ENCODE measurements around the gene LRR1.
"Not testable (repeated sequence)": the region's sequence is repeated elsewhere in the genome, so short reads cannot be mapped to it uniquely, and the experiment has no call there.

Gene LRR1, protein sequence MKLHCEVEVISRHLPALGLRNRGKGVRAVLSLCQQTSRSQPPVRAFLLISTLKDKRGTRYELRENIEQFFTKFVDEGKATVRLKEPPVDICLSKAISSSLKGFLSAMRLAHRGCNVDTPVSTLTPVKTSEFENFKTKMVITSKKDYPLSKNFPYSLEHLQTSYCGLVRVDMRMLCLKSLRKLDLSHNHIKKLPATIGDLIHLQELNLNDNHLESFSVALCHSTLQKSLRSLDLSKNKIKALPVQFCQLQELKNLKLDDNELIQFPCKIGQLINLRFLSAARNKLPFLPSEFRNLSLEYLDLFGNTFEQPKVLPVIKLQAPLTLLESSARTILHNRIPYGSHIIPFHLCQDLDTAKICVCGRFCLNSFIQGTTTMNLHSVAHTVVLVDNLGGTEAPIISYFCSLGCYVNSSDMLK

DNA sequence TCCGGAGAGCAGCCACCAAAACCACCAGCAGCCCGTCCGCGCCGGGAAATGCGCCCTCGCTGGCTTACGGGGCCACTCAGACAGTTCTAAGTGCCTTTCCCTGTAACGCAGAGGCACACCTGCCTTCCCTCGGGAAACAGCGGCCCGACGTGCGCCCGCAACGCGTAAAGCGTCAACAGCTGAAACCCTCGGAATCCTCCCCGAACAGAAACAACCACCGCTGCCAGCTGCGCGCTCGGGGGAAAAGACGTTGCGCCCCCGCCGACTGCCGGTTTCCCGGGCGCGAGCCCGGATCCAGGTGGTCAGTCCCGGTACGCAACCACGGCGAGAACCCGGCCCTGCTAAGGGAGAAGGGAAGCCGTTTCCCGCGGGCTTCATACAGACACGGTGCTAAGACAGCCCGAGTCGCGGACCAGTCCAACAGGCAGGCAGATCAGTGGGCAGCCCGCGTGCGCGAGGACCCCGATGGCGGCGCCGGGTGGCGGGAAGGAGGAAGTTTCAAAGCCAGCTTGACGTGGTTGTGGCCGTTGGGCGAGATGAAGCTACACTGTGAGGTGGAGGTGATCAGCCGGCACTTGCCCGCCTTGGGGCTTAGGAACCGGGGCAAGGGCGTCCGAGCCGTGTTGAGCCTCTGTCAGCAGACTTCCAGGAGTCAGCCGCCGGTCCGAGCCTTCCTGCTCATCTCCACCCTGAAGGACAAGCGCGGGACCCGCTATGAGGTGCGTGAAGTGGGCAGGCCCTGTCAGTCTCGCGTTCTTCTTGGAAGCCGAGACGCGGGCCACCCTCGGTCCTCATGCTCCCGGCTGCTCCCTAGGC lies at the start of gene LRR1:
Gene LRR1 (plus strand): TSS at position 456 of the 816 bp plus-strand sequence. CDS start 81 bp downstream, at position 537.
- peak in 57 of 58 donors; percentile 35 to 83 (median 69) for DNase-seq

DNA sequence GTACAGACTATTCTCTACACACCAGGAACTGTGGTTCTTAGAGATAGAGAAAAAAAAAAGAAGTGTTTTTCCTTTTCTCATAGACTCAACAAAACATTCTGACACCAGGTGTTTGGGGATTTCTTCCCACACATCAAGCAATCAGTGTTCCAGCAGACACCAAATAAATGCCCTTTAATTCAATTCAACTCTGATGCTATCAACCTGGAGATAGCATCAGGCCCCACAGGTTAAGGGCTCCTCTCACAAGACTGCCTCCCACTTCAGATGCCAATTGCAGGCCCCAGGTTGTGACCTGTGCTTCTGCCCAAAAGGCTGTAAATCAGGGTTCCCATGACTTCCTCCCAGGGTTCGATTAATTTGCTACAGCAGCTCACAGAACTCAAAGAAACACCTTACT lies 49.3 kb upstream of the LRR1 start:
- DNase-seq = no peak

GRCh38 chr14:49549881-49550280 lies 48.9 kb upstream of the LRR1 start:
- no peak for DNase-seq

- no peak for DNase-seq
These were observed 48.2 kb upstream of the LRR1 start for GRCh38 chr14:49550286-49551184.

- no peak for DNase-seq
These were observed 47.2 kb upstream of the LRR1 start for GRCh38 chr14:49551569-49551968.

DNA sequence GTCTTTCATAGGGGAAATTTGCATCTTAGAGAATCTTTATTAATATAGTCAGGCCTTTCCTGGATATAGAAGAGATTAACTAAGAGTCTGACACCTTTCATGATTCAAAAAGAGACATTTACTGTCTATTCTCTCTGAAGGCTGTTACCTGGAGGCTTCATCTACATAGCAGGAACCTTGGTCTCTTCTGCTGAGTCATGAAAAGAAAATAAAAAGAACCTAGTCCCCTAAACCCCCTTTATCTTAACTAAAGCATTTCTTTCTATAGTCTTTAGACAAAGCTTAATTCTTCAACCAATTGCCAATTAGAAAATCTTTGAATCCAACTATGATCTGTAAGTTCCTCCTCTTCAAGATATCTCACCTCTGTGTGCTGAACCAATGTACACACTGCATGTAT lies 45.6 kb upstream of the LRR1 start:
- DNase-seq = no peak

GRCh38 chr14:49553892-49554291 lies 44.8 kb upstream of the LRR1 start:
- no peak for DNase-seq

- DNase-seq = no peak
These were observed 38.6 kb upstream of the LRR1 start for GRCh38 chr14:49559979-49560768.

- DNase-seq = no peak
These were observed 32.0 kb upstream of the LRR1 start for GRCh38 chr14:49566714-49567113.

DNA sequence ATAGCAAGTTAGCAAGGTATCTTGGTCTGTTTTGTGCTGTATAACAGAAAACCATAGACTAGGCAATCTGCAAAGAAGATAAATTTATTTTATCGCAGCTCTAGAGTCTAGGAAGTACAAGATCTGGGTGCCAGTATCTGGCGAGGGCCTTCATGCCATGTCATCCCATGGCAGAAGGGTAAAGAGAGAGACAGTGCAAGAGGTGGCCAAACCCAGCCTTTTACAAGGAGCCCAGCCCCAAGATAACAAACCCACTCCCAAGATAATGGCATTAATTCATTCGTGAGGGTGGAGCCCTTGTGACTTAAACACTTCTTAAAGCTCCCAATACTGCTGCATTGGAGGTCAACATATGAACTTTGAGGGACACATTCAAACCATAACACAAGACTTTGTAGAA lies 29.5 kb upstream of the LRR1 start:
- DNase-seq = no peak

- no peak for DNase-seq
These were observed 24.7 kb upstream of the LRR1 start for GRCh38 chr14:49574038-49574437.

GRCh38 chr14:49578141-49578540 lies 20.6 kb upstream of the LRR1 start:
- no peak for DNase-seq

DNA sequence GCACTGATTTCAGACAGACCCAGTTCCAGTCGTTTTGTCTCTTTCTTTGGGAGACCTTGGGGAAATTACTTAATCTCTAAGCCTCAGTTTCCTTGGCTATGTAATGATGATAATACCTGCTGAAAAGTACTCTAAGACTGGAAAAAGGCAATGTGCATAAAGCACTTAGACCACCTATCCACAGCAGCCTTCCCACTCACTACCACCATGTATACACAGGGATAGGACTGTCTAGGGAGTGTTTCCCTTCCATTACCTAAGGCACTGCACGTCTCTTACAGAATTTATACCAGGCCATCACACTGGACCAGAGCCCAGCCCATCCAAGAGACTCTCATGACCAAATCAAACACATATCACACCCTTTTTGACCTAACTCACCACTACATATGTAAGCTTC lies 18.9 kb upstream of the LRR1 start:
- no peak for DNase-seq

DNA sequence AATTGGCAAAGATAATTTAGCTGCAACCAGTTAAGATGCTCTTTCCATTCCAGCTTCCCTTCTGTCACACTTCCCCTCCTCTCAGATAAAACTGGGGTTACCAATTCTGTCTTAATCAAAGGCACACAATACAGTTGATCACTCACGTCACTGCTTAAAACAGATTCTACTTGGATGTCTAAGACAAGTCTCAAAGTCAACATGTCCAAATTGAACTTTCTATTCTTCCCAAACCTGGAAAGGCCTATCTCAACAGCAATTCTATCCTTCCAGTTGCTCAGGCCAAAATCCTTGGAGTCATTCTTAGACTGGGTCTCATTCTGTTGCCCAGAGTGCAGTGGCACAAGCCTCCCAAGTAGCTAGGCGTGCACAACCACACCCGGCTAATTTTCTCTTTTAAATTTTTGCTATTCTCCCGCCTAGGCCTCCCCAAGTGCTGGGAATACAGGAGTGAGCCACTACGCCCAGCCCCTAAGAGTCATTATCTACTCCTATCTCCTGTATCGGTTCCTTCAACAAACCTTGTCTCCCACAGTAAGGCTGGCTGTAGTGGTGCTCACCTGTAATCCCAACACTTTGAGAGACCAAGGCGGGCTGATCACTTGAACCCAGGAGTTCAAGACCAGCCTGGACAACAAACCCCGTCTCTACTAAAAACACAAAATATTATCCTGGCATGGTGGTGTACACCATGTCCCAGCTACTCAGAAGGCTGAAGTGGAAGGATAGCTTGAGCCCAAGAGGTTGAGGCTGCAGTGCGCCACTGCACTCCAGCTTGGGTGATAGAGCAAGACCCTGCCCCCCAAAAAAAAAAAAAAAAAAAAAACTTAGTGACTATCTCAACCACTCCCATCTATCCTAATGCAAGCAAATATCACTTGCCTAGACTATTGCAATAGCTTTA lies 17.3 kb upstream of the LRR1 start:
- DNase-seq = no peak

DNA sequence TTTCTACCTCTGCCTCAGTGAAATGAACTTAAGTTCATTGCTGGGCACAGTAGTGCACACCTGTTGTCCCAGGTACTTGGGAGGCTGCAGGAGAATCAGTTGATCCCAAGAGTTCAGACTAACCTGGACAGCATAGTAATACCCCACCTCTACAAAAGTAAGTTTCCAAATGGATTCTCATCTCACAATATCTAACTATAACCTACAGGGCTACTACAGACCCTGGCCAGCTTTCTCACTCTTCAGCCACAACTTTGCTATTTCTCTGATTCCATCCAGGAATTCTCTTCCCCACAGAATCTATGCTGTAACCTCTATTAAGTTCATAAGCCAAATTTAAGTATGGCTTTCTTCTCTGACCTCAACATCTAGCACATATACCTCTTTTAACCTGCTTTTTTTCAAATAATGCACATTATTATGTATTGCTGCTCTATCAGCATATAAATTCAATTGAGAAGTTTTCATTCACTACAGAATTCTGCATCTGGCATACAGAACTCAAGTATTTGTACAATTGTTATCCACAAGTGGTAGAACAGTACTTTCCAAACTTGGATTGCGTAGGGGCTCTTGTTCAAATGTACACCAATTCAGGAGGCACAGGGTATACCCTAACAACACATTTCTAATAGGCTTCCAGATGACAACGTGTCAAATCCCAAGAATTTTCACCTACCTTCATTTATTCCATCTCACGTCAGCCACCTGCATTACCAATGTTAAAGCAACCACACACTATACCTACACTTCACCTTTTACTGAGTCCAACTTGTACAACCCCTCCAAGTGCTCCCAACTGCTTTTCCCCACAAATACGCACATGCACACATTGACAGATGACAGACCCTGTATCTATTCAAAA lies 16.4 kb upstream of the LRR1 start:
- DNase-seq = no peak

DNA sequence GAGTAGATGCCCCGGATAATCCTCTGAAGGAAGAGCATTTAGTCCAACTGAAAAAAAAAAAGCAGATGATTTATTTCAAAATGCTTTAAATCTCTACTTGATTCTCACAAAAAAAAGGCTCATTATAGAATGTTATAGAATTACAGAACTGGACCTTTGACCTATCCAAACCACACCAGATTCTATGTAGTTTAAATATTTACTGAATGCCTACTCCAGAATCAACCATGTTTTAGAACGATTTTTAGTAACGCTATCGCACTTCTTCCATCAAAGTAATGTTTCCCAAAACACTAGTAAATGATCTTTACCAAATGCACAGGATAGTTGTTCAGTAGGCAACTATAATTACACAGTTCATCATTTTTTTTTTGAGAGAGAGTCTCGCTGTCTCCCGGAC lies 15.1 kb upstream of the LRR1 start:
- no peak for DNase-seq

DNA sequence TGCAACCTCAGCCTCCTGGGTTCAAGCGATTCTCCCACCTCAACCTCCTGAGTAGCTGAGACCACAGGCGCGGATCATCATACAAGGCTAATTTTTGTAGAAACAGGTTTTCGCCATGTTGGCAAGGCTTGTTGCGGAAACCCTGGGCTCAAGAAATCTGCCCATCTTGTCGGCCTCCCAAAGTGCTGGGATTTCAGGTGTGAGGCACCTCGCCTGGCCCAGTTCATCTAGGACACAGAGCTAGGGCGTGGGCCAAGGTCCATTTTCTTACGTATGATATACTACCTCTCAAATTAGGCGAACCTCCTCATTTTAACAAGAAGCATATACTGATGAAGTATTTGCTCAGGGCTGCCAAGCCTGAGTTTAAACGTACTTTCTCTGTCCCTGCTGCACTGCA lies 14.7 kb upstream of the LRR1 start:
- DNase-seq = no peak

GRCh38 chr14:49584981-49585640 lies 13.6 kb upstream of the LRR1 start:
- DNase-seq = not testable (repeated sequence)
